Activated CD8-positive, alpha-beta T cell treated with anti-CD3 and anti-CD28 coated beads for 36 hours (primary cell): ENCODE measurements around the gene ADGRL2. TPM values are rescaled to one million over a fixed set of nuclear protein-coding genes. Genes with fewer than 3 reads are reported as not detected.

ENCODE experiments used
- ATAC-seq: fragments of 200-7000 bp; cut with Tn5 transposase; one replicate; pipeline ENCODE4 v1.10.0; 2021; ENCODE audit warnings: mild to moderate bottlenecking, moderate library complexity
- CTCF ChIA-PET: fragments of 350-600 bp; sonication (Branson Sonifier 250); formaldehyde crosslinking; loops from one replicate; lab custom pipeline; 2021; ENCODE audit warnings: antibody characterized with exemption; lab: Charles Lee
- POLR2A ChIA-PET: fragments of 350-600 bp; sonication (Branson Sonifier 250); formaldehyde crosslinking; loops from one replicate; lab custom pipeline; 2021; ENCODE audit warnings: antibody characterized with exemption; lab: Charles Lee
- DNase-seq: peaks from one replicate; pipeline ENCODE4 v3.0.0-alpha.2; 2020
- H3K27ac Mint-ChIP-seq: one replicate; pipeline ENCODE4 v1.8.0; 2021; ENCODE audit warnings: mild to moderate bottlenecking, mixed read lengths
- H3K27me3 Mint-ChIP-seq: one replicate; pipeline ENCODE4 v1.8.0; 2021; ENCODE audit warnings: mixed read lengths
- H3K36me3 Mint-ChIP-seq: one replicate; pipeline ENCODE4 v1.8.0; 2021; ENCODE audit warnings: low read depth, mixed read lengths
- H3K4me1 Mint-ChIP-seq: one replicate; pipeline ENCODE4 v1.8.0; 2021; ENCODE audit warnings: low read depth, mixed read lengths
- H3K4me3 Mint-ChIP-seq: one replicate; pipeline ENCODE4 v1.8.0; 2021; ENCODE audit warnings: mild to moderate bottlenecking, moderate library complexity, mixed read lengths
- H3K9me3 Mint-ChIP-seq: one replicate; pipeline ENCODE4 v1.8.0; 2021; ENCODE audit warnings: mixed read lengths
- CTCF ChIP-seq: fragments of 200-600 bp; IDR thresholded peaks from one replicate; pipeline ENCODE4 v1.8.0; 2022; ENCODE audit warnings: antibody characterized with exemption, mild to moderate bottlenecking
- intact Hi-C: fragments of 100-400 bp; cut with micrococcal nuclease; formaldehyde crosslinking; loops from one replicate; pipeline ENCODE4 v1.10.0; 2022
- total RNA-seq, 2 experiments: library from RNA; stranded (reverse); gene quantifications; one replicate each; pipeline ENCODE4 v1.2.3, GENCODE V29; 2021

The ADGRL2 gene
- total RNA-seq, 2 experiments from 2014 or later: not detected

- no peak for TF ChIP-seq CTCF
- no peaks in the 10 kb centered on the region for H3K27me3 Mint-ChIP-seq
- H3K27ac Mint-ChIP-seq: no peak overlapping the region
- POLR2A ChIA-PET: no interaction called here
- no peaks in the 10 kb centered on the region for H3K36me3 Mint-ChIP-seq
- DNase-seq (no peak), ATAC-seq (no peak)
- H3K4me1 Mint-ChIP-seq: no peaks in the 10 kb centered on the region
- CTCF ChIA-PET: interaction anchor here (0.6 kb wide), 1 partner anchor 1845 kb away, joined by 3 read pairs; no protein-coding TSS in a partner anchor
- intact Hi-C loops: no loop called here
- no peak overlapping the region for H3K4me3 Mint-ChIP-seq
- H3K9me3 Mint-ChIP-seq: no peaks in the 10 kb centered on the region
Measured at GRCh38 chr1:81781749-81782148, 19.0 kb upstream of the ADGRL2 start.

GRCh38 chr1:81792184-81792583 is 8.6 kb upstream of the ADGRL2 start:
- POLR2A ChIA-PET: no interaction called here
- H3K27me3 Mint-ChIP-seq: no peaks in the 10 kb centered on the region
- DNase-seq: no peak
- H3K4me3 Mint-ChIP-seq: no peak overlapping the region
- no peaks in the 10 kb centered on the region for H3K9me3 Mint-ChIP-seq
- H3K27ac Mint-ChIP-seq: no peak overlapping the region
- CTCF ChIA-PET: no interaction called here
- no peak for ATAC-seq
- H3K36me3 Mint-ChIP-seq: no peaks in the 10 kb centered on the region
- no peak for TF ChIP-seq CTCF
- intact Hi-C loops: no loop called here
- no peaks in the 10 kb centered on the region for H3K4me1 Mint-ChIP-seq

- TF ChIP-seq CTCF: no peak
- Mint-ChIP-seq H3K9me3 (no peaks in the 10 kb centered on the region), H3K4me3 (no peak overlapping the region), H3K27me3 (peaks cover 20% of the 10 kb centered on the region), H3K27ac (no peak overlapping the region), H3K4me1 (peaks cover 3% of the 10 kb centered on the region), H3K36me3 (no peaks in the 10 kb centered on the region)
- ChIA-PET CTCF (no interaction called here), POLR2A (no interaction called here)
- DNase-seq (no peak), ATAC-seq (no peak)
- intact Hi-C loops: no loop called here
Measured at GRCh38 chr1:81797701-81798100, 3.0 kb upstream of the ADGRL2 start.

- ATAC-seq: no peak
- POLR2A ChIA-PET: interaction anchor here (0.6 kb wide), 1 partner anchor 12 kb away, joined by 3 read pairs; no protein-coding TSS in a partner anchor
- Mint-ChIP-seq H3K27ac (no peak overlapping the region), H3K27me3 (peaks cover 36% of the 10 kb centered on the region), H3K36me3 (no peaks in the 10 kb centered on the region), H3K9me3 (no peaks in the 10 kb centered on the region), H3K4me1 (peaks cover 3% of the 10 kb centered on the region), H3K4me3 (peak overlapping the region; percentile 31)
- no peak for DNase-seq
- intact Hi-C loops: loop anchor here (10.0 kb wide), 1 partner anchor 55 kb away; no protein-coding TSS in a partner anchor
- CTCF ChIA-PET: no interaction called here
- no peak for TF ChIP-seq CTCF
Measured at GRCh38 chr1:81799939-81800694, 617 bp upstream of the ADGRL2 start.

GRCh38 chr1:81801651-81802456 is 1.1 kb downstream of the ADGRL2 start:
- Mint-ChIP-seq H3K36me3 (no peaks in the 10 kb centered on the region), H3K4me3 (no peak overlapping the region), H3K27me3 (peaks cover 41% of the 10 kb centered on the region), H3K9me3 (no peaks in the 10 kb centered on the region), H3K27ac (no peak overlapping the region), H3K4me1 (peaks cover 3% of the 10 kb centered on the region)
- no peak for TF ChIP-seq CTCF
- CTCF ChIA-PET: no interaction called here
- DNase-seq (no peak), ATAC-seq (no peak)
- POLR2A ChIA-PET: no interaction called here
- intact Hi-C loops: loop anchor here (10.0 kb wide), 1 partner anchor 57 kb away; no protein-coding TSS in a partner anchor
